Measurements from ENCODE around the gene HYDIN.
"Not testable (repeated sequence)": the region's sequence is repeated elsewhere in the genome, so short reads cannot be mapped to it uniquely, and the experiment has no call there.

HYDIN gene

GRCh38 chr16:71038421-71038820, 192.1 kb downstream of the HYDIN start:
- not testable (repeated sequence) for H3K4me3 ChIP-seq (ENCODE audit: low read depth, low read length)

- not testable (repeated sequence) for H3K4me3 ChIP-seq (ENCODE audit: low read depth, low read length)
Observed at GRCh38 chr16:71037987-71038386, 192.5 kb downstream of the HYDIN start.

- H3K4me3 ChIP-seq (ENCODE audit: low read depth, low read length): not testable (repeated sequence)
Observed at GRCh38 chr16:71028032-71028727, 202.3 kb downstream of the HYDIN start.

GRCh38 chr16:71027511-71027910, 203.0 kb downstream of the HYDIN start:
- not testable (repeated sequence) for H3K4me3 ChIP-seq (ENCODE audit: low read depth, low read length)

GRCh38 chr16:71023851-71024439, 206.6 kb downstream of the HYDIN start:
- not testable (repeated sequence) for H3K4me3 ChIP-seq (ENCODE audit: low read depth, low read length)

GRCh38 chr16:71021961-71022537, 208.5 kb downstream of the HYDIN start:
- not testable (repeated sequence) for H3K4me3 ChIP-seq (ENCODE audit: low read depth, low read length)

- H3K4me3 ChIP-seq (ENCODE audit: low read depth, low read length): not testable (repeated sequence)
Observed at GRCh38 chr16:71019067-71019682, 211.3 kb downstream of the HYDIN start.

- not testable (repeated sequence) for H3K4me3 ChIP-seq (ENCODE audit: low read depth, low read length)
Observed at GRCh38 chr16:71015419-71015818, 215.1 kb downstream of the HYDIN start.

- H3K4me3 ChIP-seq (ENCODE audit: low read depth, low read length): not testable (repeated sequence)
Observed at GRCh38 chr16:71009440-71010223, 220.9 kb downstream of the HYDIN start.

GRCh38 chr16:71006516-71006915, 224.0 kb downstream of the HYDIN start:
- not testable (repeated sequence) for H3K4me3 ChIP-seq (ENCODE audit: low read depth, low read length)

GRCh38 chr16:70999735-71000134, 230.8 kb downstream of the HYDIN start:
- not testable (repeated sequence) for H3K4me3 ChIP-seq (ENCODE audit: low read depth, low read length)

- H3K4me3 ChIP-seq (ENCODE audit: low read depth, low read length): not testable (repeated sequence)
Observed at GRCh38 chr16:70995799-70996198, 234.7 kb downstream of the HYDIN start.

GRCh38 chr16:70992511-70992910, 238.0 kb downstream of the HYDIN start:
- not testable (repeated sequence) for H3K4me3 ChIP-seq (ENCODE audit: low read depth, low read length)

GRCh38 chr16:70987019-70987715, 243.4 kb downstream of the HYDIN start:
- H3K4me3 ChIP-seq (ENCODE audit: low read depth, low read length): not testable (repeated sequence)

- H3K4me3 ChIP-seq (ENCODE audit: low read depth, low read length): not testable (repeated sequence)
Observed at GRCh38 chr16:70984675-70985074, 245.8 kb downstream of the HYDIN start.

GRCh38 chr16:70968332-70968731, 262.2 kb downstream of the HYDIN start:
- not testable (repeated sequence) for H3K4me3 ChIP-seq (ENCODE audit: low read depth, low read length)

- H3K4me3 ChIP-seq (ENCODE audit: low read depth, low read length): not testable (repeated sequence)
Observed at GRCh38 chr16:70960169-70960568, 270.4 kb downstream of the HYDIN start.

- not testable (repeated sequence) for H3K4me3 ChIP-seq (ENCODE audit: low read depth, low read length)
Observed at GRCh38 chr16:70954922-70955321, 275.6 kb downstream of the HYDIN start.

GRCh38 chr16:70953824-70954223, 276.7 kb downstream of the HYDIN start:
- not testable (repeated sequence) for H3K4me3 ChIP-seq (ENCODE audit: low read depth, low read length)

GRCh38 chr16:70943551-70943950, 287.0 kb downstream of the HYDIN start:
- H3K4me3 ChIP-seq (ENCODE audit: low read depth, low read length): not testable (repeated sequence)
